Glutamatergic neuron (in vitro differentiated cells): ENCODE data around the gene NR2E3. TPM values are rescaled to one million over a fixed set of nuclear protein-coding genes. Genes with fewer than 3 reads are reported as not detected.

Experiments used
- DNase-seq: peaks from one replicate; pipeline ENCODE4 v3.0.0; 2022
- H3K27ac Mint-ChIP-seq: one replicate; pipeline ENCODE4 v1.8.0; 2020; ENCODE audit warnings: mild to moderate bottlenecking, mixed read lengths, inconsistent platforms; ENCODE audit not compliant: unreplicated experiment
- H3K27me3 Mint-ChIP-seq: one replicate; pipeline ENCODE4 v1.8.0; 2020; ENCODE audit warnings: mild to moderate bottlenecking, moderate library complexity, mixed read lengths, inconsistent platforms; ENCODE audit not compliant: unreplicated experiment
- H3K36me3 Mint-ChIP-seq: one replicate; pipeline ENCODE4 v1.8.0; 2020; ENCODE audit warnings: mild to moderate bottlenecking, mixed read lengths, inconsistent platforms; ENCODE audit not compliant: unreplicated experiment
- H3K4me1 Mint-ChIP-seq: one replicate; pipeline ENCODE4 v1.8.0; 2020; ENCODE audit warnings: mild to moderate bottlenecking, low read depth, mixed read lengths, inconsistent platforms; ENCODE audit not compliant: unreplicated experiment
- H3K4me3 Mint-ChIP-seq: one replicate; pipeline ENCODE4 v1.8.0; 2020; ENCODE audit warnings: mild to moderate bottlenecking, mixed read lengths, inconsistent platforms; ENCODE audit not compliant: unreplicated experiment
- H3K9me3 Mint-ChIP-seq: one replicate; pipeline ENCODE4 v1.8.0; 2020; ENCODE audit warnings: mild to moderate bottlenecking, moderate library complexity, mixed read lengths, inconsistent platforms; ENCODE audit not compliant: unreplicated experiment
- CTCF ChIP-seq: fragments of 200-600 bp; sonication (generic); IDR thresholded peaks from one replicate; pipeline ENCODE4 v1.5.0; 2021; ENCODE audit not compliant: partially characterized antibody, unreplicated experiment
- total RNA-seq: library from RNA; stranded (reverse); fragmentation: NEBNext Ultra II Directional; extraction: Animal tissue kit (Norgen Biotek cat#: 25700); gene quantifications from one replicate; pipeline ENCODE4 v1.2.1, GENCODE V29; 2021; ENCODE audit not compliant: unreplicated experiment

NR2E3 gene
- total RNA-seq, 1 donor from 2014 or later, result 0.69 TPM

- peaks cover 10% of the 10 kb centered on the region for H3K36me3 Mint-ChIP-seq
- H3K27me3 Mint-ChIP-seq, result peaks cover 3% of the 10 kb centered on the region
- H3K9me3 Mint-ChIP-seq, result peaks cover 7% of the 10 kb centered on the region
- H3K4me3 Mint-ChIP-seq, result no peak overlapping the region
- TF ChIP-seq CTCF, result no peak
- peaks cover 7% of the 10 kb centered on the region for H3K4me1 Mint-ChIP-seq
- no peak overlapping the region for H3K27ac Mint-ChIP-seq
- DNase-seq, result no peak
Measured at GRCh38 chr15:71812966-71813722, 2.8 kb downstream of the NR2E3 start.

DNA sequence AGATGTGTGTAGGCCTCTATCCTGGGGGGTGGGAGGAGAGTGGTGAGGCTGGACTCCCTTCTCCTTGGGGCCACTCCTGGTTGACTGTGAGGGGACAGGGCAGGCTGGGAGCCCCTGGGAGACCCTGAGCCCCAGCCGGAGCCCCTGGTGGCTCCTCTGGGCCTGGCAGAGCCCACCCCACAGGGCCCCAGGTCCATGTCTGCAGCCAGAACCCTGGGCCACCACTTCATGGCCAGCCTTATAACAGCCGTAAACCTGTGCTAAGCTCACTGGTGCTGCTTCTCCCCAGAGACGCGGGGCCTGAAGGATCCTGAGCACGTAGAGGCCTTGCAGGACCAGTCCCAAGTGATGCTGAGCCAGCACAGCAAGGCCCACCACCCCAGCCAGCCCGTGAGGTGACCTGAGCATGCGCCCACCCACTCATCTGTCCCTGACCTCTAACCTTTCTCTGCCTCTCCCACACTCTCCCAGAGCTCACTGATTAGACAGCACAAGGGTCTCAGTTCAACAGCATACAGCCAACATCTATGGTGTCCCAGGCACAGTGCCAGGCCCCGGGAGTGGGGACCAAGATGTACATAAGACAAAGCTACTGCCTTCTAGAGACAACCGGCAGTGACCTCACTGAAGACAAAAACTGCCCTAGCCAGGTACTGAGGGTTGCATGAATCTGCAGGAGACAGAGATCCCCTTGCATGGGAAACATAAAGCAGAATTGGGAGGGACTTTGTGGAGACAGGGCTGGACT is 3.5 kb downstream of the NR2E3 start:
- peaks cover 7% of the 10 kb centered on the region for H3K9me3 Mint-ChIP-seq
- peaks cover 3% of the 10 kb centered on the region for H3K4me1 Mint-ChIP-seq
- TF ChIP-seq CTCF, result no peak
- peaks cover 7% of the 10 kb centered on the region for H3K27me3 Mint-ChIP-seq
- H3K27ac Mint-ChIP-seq, result no peak overlapping the region
- DNase-seq, result no peak
- H3K36me3 Mint-ChIP-seq, result peaks cover 14% of the 10 kb centered on the region
- no peak overlapping the region for H3K4me3 Mint-ChIP-seq

GRCh38 chr15:71815301-71815700 is 4.9 kb downstream of the NR2E3 start:
- peaks cover 7% of the 10 kb centered on the region for H3K9me3 Mint-ChIP-seq
- peaks cover 3% of the 10 kb centered on the region for H3K4me1 Mint-ChIP-seq
- DNase-seq, result no peak
- H3K27ac Mint-ChIP-seq, result no peak overlapping the region
- H3K27me3 Mint-ChIP-seq, result peaks cover 7% of the 10 kb centered on the region
- peaks cover 18% of the 10 kb centered on the region for H3K36me3 Mint-ChIP-seq
- no peak for TF ChIP-seq CTCF
- no peak overlapping the region for H3K4me3 Mint-ChIP-seq

GRCh38 chr15:71817351-71817750 is 7.0 kb downstream of the NR2E3 start:
- Mint-ChIP-seq H3K27me3 (peaks cover 7% of the 10 kb centered on the region), H3K36me3 (peaks cover 25% of the 10 kb centered on the region), H3K9me3 (peaks cover 5% of the 10 kb centered on the region), H3K27ac (no peak overlapping the region), H3K4me3 (no peak overlapping the region), H3K4me1 (peaks cover 3% of the 10 kb centered on the region)
- no peak for DNase-seq
- no peak for TF ChIP-seq CTCF

DNA sequence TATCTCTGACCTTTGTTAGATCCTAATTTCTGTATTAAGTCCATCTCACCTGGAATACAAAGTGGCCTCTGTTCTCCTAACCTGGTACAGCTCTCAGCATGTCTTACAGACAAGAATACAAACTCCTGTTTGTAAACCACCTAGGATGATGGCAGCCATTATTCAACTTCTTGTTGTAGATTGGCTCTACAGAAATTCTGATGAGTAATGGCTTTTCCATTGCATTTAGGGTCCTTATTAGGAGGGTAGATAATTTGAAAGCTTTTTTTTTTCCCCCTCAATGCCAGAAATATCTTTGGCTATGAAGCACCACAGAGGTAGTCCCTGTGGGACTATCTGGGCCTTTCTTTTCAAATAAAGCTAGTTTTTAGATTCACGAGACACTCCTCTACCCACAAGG is 9.8 kb downstream of the NR2E3 start:
- Mint-ChIP-seq H3K27me3 (peaks cover 4% of the 10 kb centered on the region), H3K36me3 (peaks cover 35% of the 10 kb centered on the region), H3K9me3 (peaks cover 2% of the 10 kb centered on the region), H3K4me1 (peaks cover 6% of the 10 kb centered on the region), H3K4me3 (no peak overlapping the region), H3K27ac (no peak overlapping the region)
- TF ChIP-seq CTCF, result no peak
- no peak for DNase-seq
